GM12874 (cell line): ENCODE results near the gene TBCK.

Source experiments
- CTCF ChIP-seq: IDR thresholded peaks from 2 replicates; pipeline ENCODE4 v1.5.1; 2011; ENCODE audit warnings: low read depth, mild to moderate bottlenecking, control low read depth, low read length, moderate library complexity; ENCODE audit not compliant: insufficient read depth

Gene TBCK

GRCh38 chr4:106284227-106284626 is 31.8 kb downstream of the TBCK start:
- no peak for TF ChIP-seq CTCF

- no peak for TF ChIP-seq CTCF
Observed at GRCh38 chr4:106277140-106277675, 38.8 kb downstream of the TBCK start.

- TF ChIP-seq CTCF: no peak
Observed at GRCh38 chr4:106273831-106274230, 42.2 kb downstream of the TBCK start.

- no peak for TF ChIP-seq CTCF
Observed at GRCh38 chr4:106270736-106271135, 45.3 kb downstream of the TBCK start.

- no peak for TF ChIP-seq CTCF
Observed at GRCh38 chr4:106269711-106270110, 46.3 kb downstream of the TBCK start.

GRCh38 chr4:106268786-106269185 is 47.2 kb downstream of the TBCK start:
- no peak for TF ChIP-seq CTCF

- peak; percentile 36; the same call in 1 of the 2 replicates for TF ChIP-seq CTCF
Observed at GRCh38 chr4:106266201-106266600, 49.8 kb downstream of the TBCK start.
